B cell (primary cell): Measurements from ENCODE around the gene TAOK2. TPM values are rescaled to one million over a fixed set of nuclear protein-coding genes. Genes with fewer than 3 reads are reported as not detected.

Experiments used
- ATAC-seq: fragments of 200-7000 bp; cut with Tn5 transposase; one replicate; pipeline ENCODE4 v1.10.0; 2021; ENCODE audit warnings: low read depth, mild to moderate bottlenecking, moderate number of reproducible peaks, moderate library complexity
- CTCF ChIA-PET: fragments of 350-600 bp; sonication (Branson Sonifier 250); formaldehyde crosslinking; loops from one replicate; lab custom pipeline; 2021; ENCODE audit warnings: antibody characterized with exemption, inconsistent platforms; lab: Charles Lee
- POLR2A ChIA-PET: fragments of 350-600 bp; sonication (Branson Sonifier 250); formaldehyde crosslinking; loops from one replicate; lab custom pipeline; 2021; ENCODE audit warnings: antibody characterized with exemption; lab: Charles Lee
- DNase-seq: peaks from one replicate; pipeline ENCODE4 v3.0.0; 2013
- H2AFZ ChIP-seq: 2 replicates; pipeline ENCODE4 v1.6.1; 2012; ENCODE audit warnings: mild to moderate bottlenecking, low read depth, low read length; ENCODE audit not compliant: insufficient read depth, poor library complexity, severe bottlenecking
- H3K27ac ChIP-seq, 2 donors: 1 replicate in 1 of 2; 2 replicates in 1 of 2; pipeline ENCODE4 v1.5.1; 2012 to 2013; ENCODE audit warnings: low read length in 2 of 2, mild to moderate bottlenecking in 2 of 2, moderate library complexity in 1 of 2
- H3K27me3 ChIP-seq, 4 experiments: fragments of 200-600 bp in 1 of 4; sonication (generic) in 1 of 4; replicated peaks in 1 of 4; 1 replicate in 2 of 4; 2 replicates in 2 of 4; pipeline versions ENCODE4 v1.6.1 to v1.7.0; 2013 to 2016; ENCODE audit warnings: low read length in 3 of 4, mild to moderate bottlenecking in 2 of 4, mixed read lengths in 1 of 4, moderate library complexity in 1 of 4; ENCODE audit not compliant: insufficient read depth in 4 of 4, control insufficient read depth in 3 of 4; ENCODE audit errors: control extremely low read depth in 1 of 4
- H3K36me3 ChIP-seq, 2 experiments: replicated peaks in 1 of 2; 1 replicate in 1 of 2; 2 replicates in 1 of 2; pipeline versions ENCODE4 v1.6.1 to v1.7.1; 2013; ENCODE audit warnings: low read length in 1 of 2; ENCODE audit not compliant: insufficient read depth in 2 of 2, control insufficient read depth in 1 of 2; ENCODE audit errors: control extremely low read depth in 1 of 2, extremely low read depth in 1 of 2
- H3K4me1 ChIP-seq, 2 donors: fragments of 200-600 bp in 1 of 2; sonication (generic) in 1 of 2; 1 replicate in 1 of 2; 2 replicates in 1 of 2; pipeline versions ENCODE4 v1.5.1 to v1.6.1; 2013 to 2017; ENCODE audit warnings: low read length in 2 of 2; ENCODE audit not compliant: control insufficient read depth in 2 of 2, insufficient read depth in 2 of 2
- H3K4me2 ChIP-seq: replicated peaks from 2 replicates; pipeline ENCODE3; 2012; ENCODE audit warnings: mild to moderate bottlenecking, low read depth, low read length; ENCODE audit not compliant: poor library complexity, severe bottlenecking
- H3K4me3 ChIP-seq, 5 experiments: fragments of 200-600 bp in 1 of 5; sonication (generic) in 1 of 5; 1 replicate in 3 of 5; 2 replicates in 2 of 5; pipeline versions ENCODE4 v1.5.1 to v1.7.0; 2011 to 2016; ENCODE audit warnings: low read length in 4 of 5, mild to moderate bottlenecking in 4 of 5, low read depth in 2 of 5, control low read depth in 1 of 5, moderate library complexity in 1 of 5; ENCODE audit not compliant: insufficient read depth in 1 of 5; ENCODE audit errors: control extremely low read depth in 1 of 5, extremely low read depth in 1 of 5
- H3K79me2 ChIP-seq: fragments of 200-600 bp; sonication (generic); one replicate; pipeline ENCODE4 v1.6.0; 2016; ENCODE audit warnings: low read length; ENCODE audit not compliant: control insufficient read depth, insufficient read depth
- H3K9ac ChIP-seq: fragments of 200-600 bp; sonication (generic); 2 replicates; pipeline ENCODE4 v1.6.1; 2017; ENCODE audit warnings: mild to moderate bottlenecking, low read length, moderate library complexity
- H3K9me3 ChIP-seq, 3 donors: one replicate each; pipeline versions ENCODE4 v1.6.1 to v1.7.1; 2013; ENCODE audit warnings: low read length in 2 of 3; ENCODE audit not compliant: control insufficient read depth in 2 of 3, insufficient read depth in 1 of 3; ENCODE audit errors: control extremely low read depth in 1 of 3
- H4K20me1 ChIP-seq: 2 replicates; pipeline ENCODE4 v1.6.0; 2012; ENCODE audit warnings: mild to moderate bottlenecking, low read length; ENCODE audit not compliant: insufficient read depth, control insufficient read depth, poor library complexity, severe bottlenecking
- H3K27ac Mint-ChIP-seq: one replicate; pipeline ENCODE4 v1.8.0; 2021; ENCODE audit warnings: mixed read lengths
- H3K27me3 Mint-ChIP-seq: one replicate; pipeline ENCODE4 v1.8.0; 2021; ENCODE audit warnings: mixed read lengths
- H3K4me1 Mint-ChIP-seq: one replicate; pipeline ENCODE4 v1.8.0; 2021; ENCODE audit warnings: mixed read lengths
- H3K4me3 Mint-ChIP-seq: one replicate; pipeline ENCODE4 v1.8.0; 2021; ENCODE audit warnings: mixed read lengths
- H3K9me3 Mint-ChIP-seq: one replicate; pipeline ENCODE4 v1.8.0; 2022; ENCODE audit warnings: mixed read lengths; ENCODE audit not compliant: insufficient read depth
- EZH2 ChIP-seq: IDR thresholded peaks from 2 replicates; pipeline ENCODE4 v1.6.1; 2012; ENCODE audit warnings: borderline replicate concordance, low read depth, mild to moderate bottlenecking, moderate library complexity, low read length; ENCODE audit not compliant: insufficient read depth, poor library complexity, severe bottlenecking
- WGBS: methylation state at CpG from one replicate; pipeline ENCODE4 v1.1.5; 2013; ENCODE audit warnings: missing lambda C conversion rate; ENCODE audit not compliant: insufficient coverage; 5-methylcytosine and 5-hydroxymethylcytosine counted together
- intact Hi-C: fragments of 100-400 bp; cut with micrococcal nuclease; formaldehyde crosslinking; loops from one replicate; pipeline ENCODE4 v1.10.0; 2022
- polyA plus RNA-seq: library from polyadenylated mRNA; depleted of rRNA; stranded (reverse); fragments of >200 nt; gene quantifications from 2 replicates; pipeline ENCODE4 v1.2.3, GENCODE V29; 2012
- total RNA-seq, 2 donors: library from RNA; stranded (reverse); fragments of 120-200 nt in 1 of 2; gene quantifications; 1 replicate in 1 of 2; 2 replicates in 1 of 2; pipeline versions ENCODE4 v1.2.3 to v1.2.4, GENCODE V29; 2013 to 2022
- TF ChIP-seq, protein P1 (sequence below): fragments of 200-600 bp; IDR thresholded peaks from one replicate; pipeline ENCODE4 v1.8.0; 2022; ENCODE audit warnings: antibody characterized with exemption, mild to moderate bottlenecking

Gene TAOK2
- total and polyA plus RNA-seq, 2 donors (not counting 1 experiment from before 2014, with no cell fraction given): 30.3 to 50.8 TPM

DNA sequence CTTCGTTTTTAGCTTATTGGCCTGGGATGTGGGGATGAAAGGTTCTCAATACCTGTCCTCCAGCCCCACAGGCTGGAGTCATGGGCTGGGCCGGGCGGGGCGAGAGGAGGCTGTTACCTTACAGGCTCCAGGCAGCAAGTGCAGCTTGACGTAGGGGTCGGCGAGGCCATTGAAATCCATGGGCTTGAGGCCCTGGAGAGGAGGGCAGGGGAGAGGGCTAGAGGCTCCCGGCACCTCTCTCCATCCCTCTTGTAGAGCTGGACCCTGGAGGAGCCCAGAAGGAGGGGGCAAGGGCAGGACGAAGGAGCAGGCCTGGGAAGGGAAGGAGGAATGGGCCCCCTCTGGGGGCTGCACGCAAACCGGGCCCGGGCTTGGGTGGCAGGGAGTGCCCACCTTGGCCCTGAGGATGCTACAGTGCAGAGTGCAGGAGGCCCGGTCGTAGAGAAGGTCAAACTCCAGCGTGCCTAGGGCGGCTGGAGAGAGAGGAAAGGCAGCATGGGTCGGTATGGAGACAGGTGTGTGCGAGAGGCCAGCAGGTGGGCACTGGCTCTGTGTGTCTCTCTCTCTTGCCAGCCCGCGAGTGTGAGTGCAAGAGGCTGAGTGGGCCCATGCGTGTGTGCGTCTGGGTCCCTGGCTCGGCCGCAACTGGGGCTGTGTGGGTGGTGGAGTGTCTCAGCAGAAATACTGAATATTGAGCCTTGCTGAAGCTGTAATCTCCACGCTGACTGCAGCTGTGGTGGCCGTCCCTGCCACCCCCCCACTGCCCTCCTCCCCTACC lies 35.6 kb downstream of the TAOK2 start:
- no peak for ATAC-seq
- H3K27me3 Mint-ChIP-seq: peaks cover 17% of the 10 kb centered on the region
- H3K4me1 Mint-ChIP-seq: peaks cover 16% of the 10 kb centered on the region
- Histone ChIP-seq H4K20me1 (no peaks in the 10 kb centered on the region), H3K79me2 (peaks cover 2% of the 10 kb centered on the region), H3K9me3 (peaks cover 0 to 12% (median 0%) of the 10 kb centered on the region in 3 donors), H2AFZ (no peak overlapping the region), H3K4me1 (peaks cover 25 to 29% of the 10 kb centered on the region in 2 donors), H3K27ac (no peak overlapping the region), H3K4me2 (no peak overlapping the region), H3K4me3 (no peak overlapping the region), H3K27me3 (peaks cover 0 to 29% (median 15%) of the 10 kb centered on the region in 4 experiments), H3K36me3 (peaks cover 0 to 3% of the 10 kb centered on the region in 2 experiments), H3K9ac (no peak overlapping the region)
- no peak for TF ChIP-seq EZH2
- TF ChIP-seq, protein P1, sequence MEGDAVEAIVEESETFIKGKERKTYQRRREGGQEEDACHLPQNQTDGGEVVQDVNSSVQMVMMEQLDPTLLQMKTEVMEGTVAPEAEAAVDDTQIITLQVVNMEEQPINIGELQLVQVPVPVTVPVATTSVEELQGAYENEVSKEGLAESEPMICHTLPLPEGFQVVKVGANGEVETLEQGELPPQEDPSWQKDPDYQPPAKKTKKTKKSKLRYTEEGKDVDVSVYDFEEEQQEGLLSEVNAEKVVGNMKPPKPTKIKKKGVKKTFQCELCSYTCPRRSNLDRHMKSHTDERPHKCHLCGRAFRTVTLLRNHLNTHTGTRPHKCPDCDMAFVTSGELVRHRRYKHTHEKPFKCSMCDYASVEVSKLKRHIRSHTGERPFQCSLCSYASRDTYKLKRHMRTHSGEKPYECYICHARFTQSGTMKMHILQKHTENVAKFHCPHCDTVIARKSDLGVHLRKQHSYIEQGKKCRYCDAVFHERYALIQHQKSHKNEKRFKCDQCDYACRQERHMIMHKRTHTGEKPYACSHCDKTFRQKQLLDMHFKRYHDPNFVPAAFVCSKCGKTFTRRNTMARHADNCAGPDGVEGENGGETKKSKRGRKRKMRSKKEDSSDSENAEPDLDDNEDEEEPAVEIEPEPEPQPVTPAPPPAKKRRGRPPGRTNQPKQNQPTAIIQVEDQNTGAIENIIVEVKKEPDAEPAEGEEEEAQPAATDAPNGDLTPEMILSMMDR: no peak
- H3K9me3 Mint-ChIP-seq: no peaks in the 10 kb centered on the region
- H3K27ac Mint-ChIP-seq: no peak overlapping the region
- no peak for DNase-seq
- CTCF ChIA-PET: interaction anchor here (3.2 kb wide), 1 partner anchor 310 kb away, joined by 17 read pairs; no protein-coding TSS in a partner anchor
- WGBS: 67% methylated on average over 21 of the region's 26 CpGs
- H3K4me3 Mint-ChIP-seq: peak overlapping the region; percentile 32
- intact Hi-C loops: no loop called here
- POLR2A ChIA-PET: interaction anchor here (0.5 kb wide), 1 partner anchor 585 kb away, joined by 5 read pairs; no protein-coding TSS in a partner anchor
